ENCODE results near the gene TEX2. TPM values are rescaled to one million over a fixed set of nuclear protein-coding genes. Genes with fewer than 3 reads are reported as not detected.

The TEX2 gene
- total RNA-seq, 1 donor from 2014 or later = 20.7 TPM

DNA sequence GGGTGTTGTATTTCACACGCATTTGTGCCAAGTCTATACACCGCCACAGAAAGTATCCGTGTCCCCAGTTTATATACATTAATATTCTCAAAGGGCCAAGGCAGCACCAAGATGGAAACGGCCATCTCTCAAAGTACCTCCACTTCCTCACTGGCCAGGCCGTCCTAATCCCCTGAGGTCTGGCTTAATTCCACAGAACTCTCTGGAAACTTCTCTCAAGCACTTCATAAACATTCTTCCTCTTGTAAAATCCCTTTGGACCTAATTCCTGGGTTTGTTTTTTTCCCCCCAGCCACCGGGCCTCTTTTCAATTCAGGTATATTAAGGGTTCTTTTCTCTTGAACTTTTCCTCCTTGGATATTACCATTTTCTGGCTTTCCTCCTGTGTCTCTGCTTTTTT lies 128.1 kb downstream of the TEX2 start:
- Mint-ChIP-seq H3K4me1 (ENCODE audit: low read depth) (peaks cover 27% of the 10 kb centered on the region), H3K9me3 (no peaks in the 10 kb centered on the region), H3K27me3 (ENCODE audit: low read depth) (no peaks in the 10 kb centered on the region), H3K4me3 (ENCODE audit: low read depth) (no peak overlapping the region), H3K36me3 (ENCODE audit: low read depth) (no peaks in the 10 kb centered on the region), H3K27ac (no peak overlapping the region)
- DNase-seq (ENCODE audit: low spot score) = no peak
- intact Hi-C loops (cut with micrococcal nuclease) = loop anchor here (5.0 kb wide), 1 partner anchor 127 kb away; the partner anchor contains the start of gene TEX2

DNA sequence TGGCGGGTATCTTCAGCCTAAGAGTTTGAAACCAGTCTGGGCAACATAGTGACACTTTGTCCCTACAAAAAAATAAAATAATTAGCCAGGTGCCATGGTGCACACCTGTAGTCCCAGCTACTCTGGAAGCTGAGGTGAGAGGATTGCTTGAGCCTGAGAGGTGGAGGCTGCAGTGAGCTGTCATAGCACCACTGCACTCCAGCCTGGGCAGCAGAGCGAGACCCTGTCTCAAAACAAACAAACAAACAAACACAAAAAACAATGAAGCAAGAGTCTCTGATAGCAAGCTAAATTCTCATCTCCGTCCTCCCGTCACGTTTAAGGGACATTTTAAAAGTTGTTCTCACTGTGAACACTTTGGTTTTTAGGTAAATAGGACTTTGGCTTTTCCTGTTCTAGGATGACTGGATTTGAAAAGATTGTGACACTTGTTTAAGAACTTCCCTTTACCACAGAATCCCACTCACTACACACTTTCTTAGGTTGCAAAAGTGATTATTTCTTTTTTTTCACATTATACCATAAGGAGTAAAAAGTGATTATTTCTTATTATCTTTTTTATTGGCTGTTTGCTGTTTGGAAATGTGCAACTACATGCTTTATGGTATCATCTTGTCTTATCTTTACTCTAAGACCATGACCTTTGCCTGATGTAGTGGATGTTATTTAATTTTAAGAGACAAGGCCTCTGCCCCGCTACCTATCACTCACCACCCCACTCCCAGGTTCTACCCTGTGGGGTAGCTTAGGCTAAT lies 128.7 kb downstream of the TEX2 start:
- Mint-ChIP-seq H3K4me1 (ENCODE audit: low read depth) (peaks cover 27% of the 10 kb centered on the region), H3K36me3 (ENCODE audit: low read depth) (no peaks in the 10 kb centered on the region), H3K9me3 (no peaks in the 10 kb centered on the region), H3K4me3 (ENCODE audit: low read depth) (no peak overlapping the region), H3K27ac (no peak overlapping the region), H3K27me3 (ENCODE audit: low read depth) (no peaks in the 10 kb centered on the region)
- intact Hi-C loops (cut with micrococcal nuclease) = loop anchor here (5.0 kb wide), 1 partner anchor 128 kb away; the partner anchor contains the start of gene TEX2
- DNase-seq (ENCODE audit: low spot score) = no peak

DNA sequence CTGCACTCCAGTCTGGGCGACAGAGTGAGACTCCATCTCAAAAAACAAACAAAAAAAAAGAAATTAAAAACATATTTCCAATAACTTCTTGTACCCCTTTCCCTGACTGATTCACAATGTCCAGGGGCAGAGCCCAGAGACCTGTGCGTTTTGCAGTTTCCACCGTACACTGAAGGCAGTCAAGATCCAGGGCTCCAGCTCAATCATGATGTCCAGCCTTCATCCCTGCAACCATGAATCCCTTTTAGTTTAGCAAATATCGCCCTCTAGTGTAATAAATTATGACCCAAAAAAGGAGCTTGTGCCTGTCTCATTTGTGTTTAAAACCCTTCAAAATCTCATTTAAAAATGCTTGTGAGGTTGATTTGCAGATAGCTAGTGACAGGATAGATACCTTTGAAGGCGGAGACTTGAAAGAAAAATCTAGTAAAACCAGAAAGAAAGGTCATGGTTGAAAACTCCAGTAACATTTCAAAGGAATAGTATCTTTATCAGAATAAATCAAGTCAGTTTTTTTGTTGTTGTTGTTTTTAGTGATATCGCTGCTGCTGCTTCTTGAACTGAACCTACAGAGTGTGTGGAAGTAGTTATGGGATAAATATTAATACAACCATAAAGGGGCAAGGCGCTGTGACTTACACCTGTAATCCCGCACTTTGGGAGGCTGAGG lies 129.4 kb downstream of the TEX2 start:
- H3K4me3 Mint-ChIP-seq (ENCODE audit: low read depth) = no peak overlapping the region
- H3K9me3 Mint-ChIP-seq = no peaks in the 10 kb centered on the region
- H3K4me1 Mint-ChIP-seq (ENCODE audit: low read depth) = peaks cover 27% of the 10 kb centered on the region
- peaks cover 6% of the 10 kb centered on the region for H3K36me3 Mint-ChIP-seq (ENCODE audit: low read depth)
- no peak overlapping the region for H3K27ac Mint-ChIP-seq
- intact Hi-C loops (cut with micrococcal nuclease) = loop anchor here (5.0 kb wide), 1 partner anchor 129 kb away; the partner anchor contains the start of gene TEX2
- no peak for DNase-seq (ENCODE audit: low spot score)
- no peaks in the 10 kb centered on the region for H3K27me3 Mint-ChIP-seq (ENCODE audit: low read depth)

DNA sequence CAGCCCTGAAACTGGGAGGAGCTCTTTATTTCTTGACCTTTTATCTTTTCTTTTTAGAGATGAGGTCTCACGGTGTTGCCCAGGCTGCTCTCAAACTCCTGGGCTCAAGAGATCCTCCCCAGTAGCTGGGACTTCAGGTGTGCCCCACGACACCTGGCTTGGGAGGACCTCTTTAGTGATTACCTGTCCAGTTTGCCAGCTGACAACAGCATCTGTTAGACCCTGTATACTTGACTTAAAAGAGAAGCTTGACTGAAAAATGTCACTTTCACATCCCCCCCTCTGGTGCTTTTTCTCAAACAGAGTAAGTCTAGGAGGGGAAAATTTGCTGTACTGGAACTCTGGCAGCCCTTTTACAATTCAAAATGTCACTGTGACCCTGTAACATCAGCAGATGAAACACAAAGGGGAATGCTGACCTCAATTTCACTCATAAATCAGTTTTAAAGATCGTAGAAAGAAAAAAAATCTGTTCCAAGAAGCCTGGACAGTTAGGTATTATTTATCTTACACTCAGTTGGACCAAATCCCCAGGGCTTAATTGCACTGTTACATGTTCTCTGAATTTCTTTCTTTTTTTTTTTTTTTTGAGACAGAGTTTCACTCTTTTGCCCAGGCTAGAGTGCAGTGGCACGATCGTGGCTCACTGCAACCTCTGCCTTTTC lies 131.3 kb downstream of the TEX2 start:
- Mint-ChIP-seq H3K4me3 (ENCODE audit: low read depth) (peak overlapping the region; percentile 84), H3K4me1 (ENCODE audit: low read depth) (peaks cover 36% of the 10 kb centered on the region), H3K9me3 (no peaks in the 10 kb centered on the region), H3K27ac (peak overlapping the region; percentile 88), H3K27me3 (ENCODE audit: low read depth) (no peaks in the 10 kb centered on the region), H3K36me3 (ENCODE audit: low read depth) (peaks cover 23% of the 10 kb centered on the region)
- intact Hi-C loops (cut with micrococcal nuclease) = loop anchor here (2.0 to 5.0 kb wide), 3 partner anchors 13 to 213 kb away; partner anchors contain the start of genes GH1 and TEX2
- no peak for DNase-seq (ENCODE audit: low spot score)

DNA sequence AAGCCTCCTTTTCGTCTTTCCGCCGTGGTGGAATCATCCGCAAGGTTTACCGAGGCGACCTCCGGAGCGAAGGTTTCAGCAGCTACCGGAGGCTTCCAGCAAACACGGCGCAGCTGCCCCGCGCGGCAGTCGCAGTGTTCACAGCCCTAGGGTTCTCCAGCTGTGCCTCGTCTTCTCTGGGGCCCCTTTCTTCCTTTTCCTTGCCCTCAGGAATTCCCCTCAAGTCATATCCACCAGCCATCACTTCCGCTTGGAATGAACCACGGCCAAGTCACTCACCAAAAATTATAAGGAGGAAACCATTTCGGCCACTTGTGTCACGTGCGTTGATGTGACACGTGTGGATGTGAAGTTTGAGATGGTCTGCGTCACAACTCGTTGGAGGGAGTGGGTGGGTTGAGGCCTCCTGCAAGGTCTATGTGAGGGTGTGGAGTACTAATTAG lies 132.5 kb downstream of the TEX2 start:
- no peaks in the 10 kb centered on the region for H3K9me3 Mint-ChIP-seq
- intact Hi-C loops (cut with micrococcal nuclease) = loop anchor here (1.0 to 5.0 kb wide), 9 partner anchors 10 to 212 kb away; partner anchors contain the start of genes GH1 and TEX2
- H3K4me1 Mint-ChIP-seq (ENCODE audit: low read depth) = peaks cover 47% of the 10 kb centered on the region
- DNase-seq (ENCODE audit: low spot score) = no peak
- peaks cover 35% of the 10 kb centered on the region for H3K36me3 Mint-ChIP-seq (ENCODE audit: low read depth)
- H3K4me3 Mint-ChIP-seq (ENCODE audit: low read depth) = peak overlapping the region; percentile 84
- no peaks in the 10 kb centered on the region for H3K27me3 Mint-ChIP-seq (ENCODE audit: low read depth)
- peak overlapping the region; percentile 88 for H3K27ac Mint-ChIP-seq

DNA sequence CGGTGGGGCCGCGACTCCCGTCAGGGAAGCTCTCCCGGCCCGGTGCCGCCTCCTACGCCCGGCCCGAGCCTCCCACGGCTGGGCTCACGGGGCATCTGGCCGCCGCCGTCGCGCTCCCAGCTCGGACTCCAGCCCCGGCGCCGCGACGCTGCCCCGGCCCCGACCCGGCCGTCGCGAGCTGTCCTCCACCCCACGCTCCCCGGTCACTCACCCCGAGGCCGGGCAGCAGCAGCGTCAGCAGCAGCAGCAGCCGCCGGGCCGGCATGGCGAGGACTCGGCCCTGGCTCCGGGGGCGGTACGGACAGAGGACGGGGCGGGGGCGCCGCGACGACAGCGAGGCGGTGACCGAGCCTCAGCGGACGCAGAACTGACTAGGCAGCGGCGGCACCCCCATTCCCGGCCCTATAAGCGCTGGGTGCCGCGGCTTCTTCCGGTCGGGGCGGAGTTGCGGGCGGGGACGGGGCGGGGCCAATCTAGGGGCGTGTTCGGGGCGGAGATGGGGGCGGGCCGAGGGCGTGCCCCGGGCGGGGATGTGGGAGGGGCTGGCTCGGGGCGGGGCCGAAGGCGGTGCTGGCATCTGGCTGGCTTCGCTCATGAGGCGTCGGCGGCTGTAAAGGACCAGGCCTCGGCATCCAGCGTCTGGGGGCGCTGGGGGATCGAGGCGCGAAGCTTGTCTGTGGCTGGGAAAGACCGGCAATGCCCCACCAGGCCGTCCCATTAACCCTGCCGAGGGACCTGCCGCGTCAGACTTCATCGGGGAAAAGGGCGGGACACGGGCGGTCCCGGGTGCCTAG lies 133.1 kb downstream of the TEX2 start, which contains the start of gene ERN1:
Gene ERN1 (minus strand): TSS at position 380 of the 794 bp plus-strand sequence. CDS start 115 bp downstream, at position 265.
- Mint-ChIP-seq H3K27me3 (ENCODE audit: low read depth) (no peaks in the 10 kb centered on the region), H3K9me3 (no peaks in the 10 kb centered on the region), H3K36me3 (ENCODE audit: low read depth) (peaks cover 41% of the 10 kb centered on the region), H3K4me1 (ENCODE audit: low read depth) (peaks cover 52% of the 10 kb centered on the region), H3K4me3 (ENCODE audit: low read depth) (peak within 1 kb of the TSS; percentile 91), H3K27ac (peak within 1 kb of the TSS; percentile 88)
- peak; percentile 87 for DNase-seq (ENCODE audit: low spot score)
- intact Hi-C loops (cut with micrococcal nuclease) = loop anchor here (1.0 to 5.0 kb wide), 9 partner anchors 10 to 211 kb away; partner anchors contain the start of genes GH1 and TEX2

DNA sequence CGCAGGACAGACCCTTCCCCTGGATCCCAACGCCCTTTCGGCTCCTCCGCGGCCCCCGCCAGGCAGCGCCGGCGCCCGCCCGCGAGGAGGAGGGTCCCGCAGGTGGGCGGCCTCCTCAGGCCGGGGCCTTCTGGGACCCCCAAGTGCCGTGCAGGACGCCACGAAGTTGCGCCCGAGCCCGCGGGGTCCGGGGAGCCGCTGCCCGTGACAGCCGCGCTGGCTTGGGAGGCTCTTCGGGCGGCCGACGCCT lies 133.6 kb downstream of the TEX2 start:
- H3K27ac Mint-ChIP-seq = peak overlapping the region; percentile 88
- no peak for DNase-seq (ENCODE audit: low spot score)
- H3K4me1 Mint-ChIP-seq (ENCODE audit: low read depth) = peaks cover 57% of the 10 kb centered on the region
- peaks cover 46% of the 10 kb centered on the region for H3K36me3 Mint-ChIP-seq (ENCODE audit: low read depth)
- intact Hi-C loops (cut with micrococcal nuclease) = no loop called here
- H3K27me3 Mint-ChIP-seq (ENCODE audit: low read depth) = no peaks in the 10 kb centered on the region
- no peaks in the 10 kb centered on the region for H3K9me3 Mint-ChIP-seq
- H3K4me3 Mint-ChIP-seq (ENCODE audit: low read depth) = peak overlapping the region; percentile 91

DNA sequence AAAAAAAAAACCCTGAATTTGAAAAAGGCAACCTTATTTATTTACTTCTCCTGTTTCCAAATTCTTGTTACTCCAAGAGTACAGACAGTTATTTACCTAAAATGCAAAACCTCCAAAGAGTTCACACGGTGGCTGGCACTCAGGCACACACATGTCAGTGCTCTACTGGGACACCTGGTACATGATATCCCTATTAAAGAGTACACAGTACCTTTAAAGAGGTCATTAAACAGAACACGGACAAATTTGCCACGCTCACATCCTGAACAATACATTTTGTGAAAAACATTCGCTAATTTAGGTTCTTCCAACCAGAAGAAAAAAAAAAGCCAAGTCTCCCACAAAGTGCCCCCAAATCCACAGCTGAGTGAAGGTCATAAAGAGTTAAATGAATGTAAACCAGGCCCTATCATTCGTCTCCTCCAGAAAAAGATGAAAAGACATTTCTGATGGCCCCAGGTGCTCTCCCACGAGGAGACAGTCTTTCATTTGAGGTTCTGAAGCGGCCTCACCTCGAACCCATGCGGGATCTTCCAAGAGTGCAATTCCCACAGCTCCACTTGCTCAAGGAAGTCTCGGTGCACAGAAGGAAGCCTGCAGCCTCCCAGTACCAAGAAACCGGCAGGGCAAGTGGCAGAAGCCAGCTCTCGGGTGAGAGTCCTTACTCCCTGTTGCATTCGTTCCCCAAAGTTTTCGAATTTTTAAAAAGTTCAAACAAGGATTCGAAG lies 134.1 kb downstream of the TEX2 start:
- peak; percentile 21 for DNase-seq (ENCODE audit: low spot score)

DNA sequence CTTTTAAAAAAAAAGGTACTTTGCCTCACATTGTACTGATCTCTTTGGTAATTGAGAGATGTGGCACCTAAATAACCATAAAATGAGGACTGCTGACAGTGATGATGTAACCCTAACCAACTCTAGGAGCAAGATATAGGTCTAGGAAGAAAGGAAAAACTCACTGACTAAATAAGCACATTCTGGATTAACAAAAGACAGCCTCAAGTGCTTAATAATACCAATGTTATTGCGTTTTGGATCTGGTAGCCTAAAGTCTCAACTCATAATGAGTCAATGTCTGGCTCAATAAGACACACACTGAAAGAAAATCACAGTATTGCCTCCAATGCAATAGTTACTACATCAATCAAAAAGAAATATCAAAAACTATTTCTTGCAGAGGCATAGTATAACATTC lies 136.1 kb downstream of the TEX2 start:
- no peak for DNase-seq (ENCODE audit: low spot score)
- Mint-ChIP-seq H3K4me1 (ENCODE audit: low read depth) (peaks cover 70% of the 10 kb centered on the region), H3K27me3 (ENCODE audit: low read depth) (no peaks in the 10 kb centered on the region), H3K36me3 (ENCODE audit: low read depth) (peaks cover 67% of the 10 kb centered on the region), H3K27ac (peak overlapping the region; percentile 40), H3K4me3 (ENCODE audit: low read depth) (peak overlapping the region; percentile 91), H3K9me3 (no peaks in the 10 kb centered on the region)
- intact Hi-C loops (cut with micrococcal nuclease) = no loop called here

More for the DNA sequence above, 134.1 kb downstream of the TEX2 start:
- H3K4me3 Mint-ChIP-seq (ENCODE audit: low read depth) = peak overlapping the region; percentile 91
- H3K9me3 Mint-ChIP-seq = no peaks in the 10 kb centered on the region
- H3K27ac Mint-ChIP-seq = peak overlapping the region; percentile 88
- no peaks in the 10 kb centered on the region for H3K27me3 Mint-ChIP-seq (ENCODE audit: low read depth)
- peaks cover 51% of the 10 kb centered on the region for H3K36me3 Mint-ChIP-seq (ENCODE audit: low read depth)
- peaks cover 62% of the 10 kb centered on the region for H3K4me1 Mint-ChIP-seq (ENCODE audit: low read depth)
- intact Hi-C loops (cut with micrococcal nuclease) = loop anchor here (1.0 kb wide), 1 partner anchor 13 kb away; no protein-coding TSS in a partner anchor

DNA sequence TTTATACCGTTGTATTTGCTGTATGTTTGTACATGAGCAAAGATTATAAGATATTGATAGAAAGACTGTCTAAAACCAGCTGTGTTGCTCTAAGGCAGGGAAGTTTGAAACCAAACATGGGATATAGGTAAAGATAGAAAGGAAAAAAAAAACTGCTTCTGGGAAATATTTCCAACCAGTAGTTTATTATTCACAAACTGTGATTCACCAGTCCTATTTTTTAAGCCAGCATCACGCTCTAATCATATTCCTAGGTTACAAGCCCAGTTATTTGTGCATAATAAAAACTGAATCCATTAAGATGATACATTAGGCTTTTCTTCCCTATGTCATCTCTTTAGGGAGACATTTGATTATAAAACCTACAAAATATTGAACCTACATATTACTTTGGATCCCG lies 137.1 kb downstream of the TEX2 start:
- no peaks in the 10 kb centered on the region for H3K27me3 Mint-ChIP-seq (ENCODE audit: low read depth)
- no peak for DNase-seq (ENCODE audit: low spot score)
- H3K4me3 Mint-ChIP-seq (ENCODE audit: low read depth) = peak overlapping the region; percentile 91
- peak overlapping the region; percentile 50 for H3K27ac Mint-ChIP-seq
- H3K4me1 Mint-ChIP-seq (ENCODE audit: low read depth) = peaks cover 70% of the 10 kb centered on the region
- intact Hi-C loops (cut with micrococcal nuclease) = no loop called here
- no peaks in the 10 kb centered on the region for H3K9me3 Mint-ChIP-seq
- peaks cover 77% of the 10 kb centered on the region for H3K36me3 Mint-ChIP-seq (ENCODE audit: low read depth)

DNA sequence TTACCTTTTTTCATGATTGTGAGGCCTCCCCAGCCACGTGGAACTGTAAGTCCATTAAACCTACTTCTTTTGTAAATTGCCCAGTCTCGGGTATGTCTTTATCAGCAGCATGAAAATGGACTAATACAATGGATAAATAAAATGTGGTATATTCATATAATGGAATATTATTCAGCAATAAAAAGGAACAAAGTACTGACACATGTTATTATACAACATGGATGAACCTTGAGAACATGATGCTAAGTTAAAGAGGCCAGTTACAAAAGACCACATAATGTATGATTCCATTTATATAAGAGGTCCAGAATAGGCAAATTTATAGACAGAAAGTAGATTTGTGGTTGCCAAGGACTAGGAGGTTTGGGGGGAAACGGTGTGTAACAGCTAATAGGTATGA lies 138.5 kb downstream of the TEX2 start:
- Mint-ChIP-seq H3K9me3 (no peaks in the 10 kb centered on the region), H3K27ac (peak overlapping the region; percentile 44), H3K36me3 (ENCODE audit: low read depth) (peaks cover 90% of the 10 kb centered on the region), H3K4me3 (ENCODE audit: low read depth) (no peak overlapping the region), H3K27me3 (ENCODE audit: low read depth) (no peaks in the 10 kb centered on the region), H3K4me1 (ENCODE audit: low read depth) (peaks cover 75% of the 10 kb centered on the region)
- intact Hi-C loops (cut with micrococcal nuclease) = no loop called here
- no peak for DNase-seq (ENCODE audit: low spot score)
